ENCODE data around the gene TEX19.

Gene TEX19

GRCh38 chr17:82339634-82340580 lies 19.1 kb upstream of the TEX19 start:
- no peak overlapping the region for H3K4me3 ChIP-seq (ENCODE audit: low read depth, low read length)
- TF ChIP-seq CTCF (conservative IDR thresholded peaks at IDR 0.05; ENCODE audit: low read depth, low read length): no peak

GRCh38 chr17:82342361-82343079 lies 16.5 kb upstream of the TEX19 start:
- no peak for DNase-seq (ENCODE audit: low read depth)
- no peak for TF ChIP-seq CTCF (conservative IDR thresholded peaks at IDR 0.05; ENCODE audit: low read depth, low read length)
- H3K4me3 ChIP-seq (ENCODE audit: low read depth, low read length): no peak overlapping the region

More at GRCh38 chr17:82339634-82340580, 19.1 kb upstream of the TEX19 start:
- no peak for DNase-seq (ENCODE audit: low read depth)

- DNase-seq (ENCODE audit: low read depth): no peak
- H3K4me3 ChIP-seq (ENCODE audit: low read depth, low read length): no peak overlapping the region
- TF ChIP-seq CTCF (conservative IDR thresholded peaks at IDR 0.05; ENCODE audit: low read depth, low read length): no peak
Measured at GRCh38 chr17:82343560-82343959, 15.5 kb upstream of the TEX19 start.

GRCh38 chr17:82344175-82344907 lies 14.7 kb upstream of the TEX19 start:
- DNase-seq (ENCODE audit: low read depth): no peak
- TF ChIP-seq CTCF (conservative IDR thresholded peaks at IDR 0.05; ENCODE audit: low read depth, low read length): no peak
- no peak overlapping the region for H3K4me3 ChIP-seq (ENCODE audit: low read depth, low read length)

GRCh38 chr17:82345151-82345976 lies 13.7 kb upstream of the TEX19 start:
- TF ChIP-seq CTCF (conservative IDR thresholded peaks at IDR 0.05; ENCODE audit: low read depth, low read length): no peak
- no peak for DNase-seq (ENCODE audit: low read depth)
- H3K4me3 ChIP-seq (ENCODE audit: low read depth, low read length): no peak overlapping the region
